Left ventricle myocardium inferior (tissue), 1 donor: ENCODE measurements around the gene ACE. TPM values are rescaled to one million over a fixed set of nuclear protein-coding genes. Genes with fewer than 3 reads are reported as not detected.

ENCODE experiments used
- DNase-seq: peaks from one replicate; pipeline ENCODE4 v3.0.0-alpha.2; 2020
- H3K27ac ChIP-seq: fragments of 200-600 bp; replicated peaks from 2 replicates; pipeline ENCODE4 v1.8.0; 2021
- H3K27me3 ChIP-seq: fragments of 200-600 bp; 2 replicates; pipeline ENCODE4 v1.8.0; 2021; ENCODE audit warnings: low read depth
- H3K36me3 ChIP-seq: fragments of 200-600 bp; 2 replicates; pipeline ENCODE4 v1.8.0; 2021
- H3K4me1 ChIP-seq: fragments of 200-600 bp; 2 replicates; pipeline ENCODE4 v1.8.0; 2021
- H3K4me3 ChIP-seq: fragments of 200-600 bp; 2 replicates; pipeline ENCODE4 v1.8.0; 2021; ENCODE audit warnings: mild to moderate bottlenecking, moderate library complexity
- H3K9me3 ChIP-seq: fragments of 200-600 bp; replicated peaks from 2 replicates; pipeline ENCODE4 v1.8.0; 2021
- intact Hi-C: fragments of 100-400 bp; cut with micrococcal nuclease; formaldehyde crosslinking; loops from one replicate; pipeline ENCODE4 v1.11.0; 2022
- total RNA-seq: library from RNA; stranded (reverse); fragmentation: NEBNext Ultra II Directional; extraction: Animal tissue kit (Norgen Biotek cat#: 25700); gene quantifications from one replicate; pipeline ENCODE4 v1.2.1, GENCODE V29; 2021
- TF ChIP-seq, protein P1 (sequence below): fragments of 200-600 bp; IDR thresholded peaks from 2 replicates; pipeline ENCODE4 v1.8.0; 2021; ENCODE audit warnings: antibody characterized with exemption, mild to moderate bottlenecking, borderline replicate concordance
- donor health status: DM: no; HTN: yes; CAD: no; lungs with severe emphysema.

The ACE gene
- total RNA-seq, 1 donor from 2014 or later = 6.2 TPM

GRCh38 chr17:63544467-63545301, 67.8 kb downstream of the ACE start:
- peaks cover 16% of the 10 kb centered on the region for H3K27me3 ChIP-seq
- TF ChIP-seq, protein P1, sequence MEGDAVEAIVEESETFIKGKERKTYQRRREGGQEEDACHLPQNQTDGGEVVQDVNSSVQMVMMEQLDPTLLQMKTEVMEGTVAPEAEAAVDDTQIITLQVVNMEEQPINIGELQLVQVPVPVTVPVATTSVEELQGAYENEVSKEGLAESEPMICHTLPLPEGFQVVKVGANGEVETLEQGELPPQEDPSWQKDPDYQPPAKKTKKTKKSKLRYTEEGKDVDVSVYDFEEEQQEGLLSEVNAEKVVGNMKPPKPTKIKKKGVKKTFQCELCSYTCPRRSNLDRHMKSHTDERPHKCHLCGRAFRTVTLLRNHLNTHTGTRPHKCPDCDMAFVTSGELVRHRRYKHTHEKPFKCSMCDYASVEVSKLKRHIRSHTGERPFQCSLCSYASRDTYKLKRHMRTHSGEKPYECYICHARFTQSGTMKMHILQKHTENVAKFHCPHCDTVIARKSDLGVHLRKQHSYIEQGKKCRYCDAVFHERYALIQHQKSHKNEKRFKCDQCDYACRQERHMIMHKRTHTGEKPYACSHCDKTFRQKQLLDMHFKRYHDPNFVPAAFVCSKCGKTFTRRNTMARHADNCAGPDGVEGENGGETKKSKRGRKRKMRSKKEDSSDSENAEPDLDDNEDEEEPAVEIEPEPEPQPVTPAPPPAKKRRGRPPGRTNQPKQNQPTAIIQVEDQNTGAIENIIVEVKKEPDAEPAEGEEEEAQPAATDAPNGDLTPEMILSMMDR = no peak
- peaks cover 8% of the 10 kb centered on the region for H3K4me1 ChIP-seq
- no peaks in the 10 kb centered on the region for H3K36me3 ChIP-seq
- no peak overlapping the region for H3K27ac ChIP-seq
- intact Hi-C loops = no loop called here
- H3K4me3 ChIP-seq = no peak overlapping the region
- DNase-seq = no peak
- no peaks in the 10 kb centered on the region for H3K9me3 ChIP-seq

GRCh38 chr17:63546308-63547082, 69.6 kb downstream of the ACE start:
- TF ChIP-seq, protein P1 = no peak
- Histone ChIP-seq H3K27ac (no peak overlapping the region), H3K4me3 (no peak overlapping the region), H3K9me3 (no peaks in the 10 kb centered on the region), H3K36me3 (no peaks in the 10 kb centered on the region), H3K4me1 (peaks cover 21% of the 10 kb centered on the region), H3K27me3 (peaks cover 5% of the 10 kb centered on the region)
- no peak for DNase-seq
- intact Hi-C loops = no loop called here

GRCh38 chr17:63547083-63547523, 70.2 kb downstream of the ACE start:
- no peaks in the 10 kb centered on the region for H3K36me3 ChIP-seq
- no peak for DNase-seq
- intact Hi-C loops = no loop called here
- H3K9me3 ChIP-seq = no peaks in the 10 kb centered on the region
- H3K27me3 ChIP-seq = no peaks in the 10 kb centered on the region
- TF ChIP-seq, protein P1 = no peak
- H3K4me1 ChIP-seq = peaks cover 27% of the 10 kb centered on the region
- H3K27ac ChIP-seq = no peak overlapping the region
- H3K4me3 ChIP-seq = no peak overlapping the region

Other genes with a start within 250 kb of the ACE start
- gene CYB561, start 30.8 kb upstream of the ACE start, total RNA-seq = 9.0 TPM
- not detected for gene KCNH6, start 46.3 kb downstream of the ACE start, total RNA-seq
- 45.7 TPM for gene DCAF7, start 73.4 kb downstream of the ACE start, total RNA-seq
- 44.7 TPM for gene TACO1, start 123.8 kb downstream of the ACE start, total RNA-seq
- 41.3 TPM for gene MAP3K3, start 145.4 kb downstream of the ACE start, total RNA-seq
- gene LIMD2, start 223.1 kb downstream of the ACE start, total RNA-seq = 2.7 TPM